HG03095 (cell line): ENCODE measurements around the gene MX2.

Experiments used
- ATAC-seq: cut with Tn5 transposase; IDR thresholded peaks from one replicate; pipeline ENCODE4 v1.9.1; 2021; ENCODE audit warnings: moderate library complexity; ENCODE audit not compliant: unreplicated experiment

The MX2 gene

DNA sequence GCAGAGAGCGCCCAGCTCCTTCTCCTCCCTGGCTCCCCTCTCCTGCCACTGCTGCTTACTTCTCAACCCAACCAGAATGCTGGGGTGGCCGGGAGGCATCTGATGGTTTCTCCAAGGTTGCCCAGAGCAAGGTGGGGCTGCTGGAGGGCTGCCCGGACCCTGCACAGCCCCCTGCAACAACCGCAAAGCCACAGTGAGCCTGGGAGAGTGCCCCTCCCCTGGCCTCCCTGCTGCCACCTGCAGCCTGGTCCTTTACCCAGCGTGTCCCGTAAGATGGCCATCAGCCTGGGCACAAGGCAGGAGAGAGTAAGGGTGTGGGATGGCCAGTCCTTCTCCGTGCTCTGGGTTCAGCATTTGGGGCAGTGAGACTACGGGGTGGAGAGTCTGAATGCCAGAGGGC is 17.0 kb downstream of the MX2 start:
- ATAC-seq, result no peak

DNA sequence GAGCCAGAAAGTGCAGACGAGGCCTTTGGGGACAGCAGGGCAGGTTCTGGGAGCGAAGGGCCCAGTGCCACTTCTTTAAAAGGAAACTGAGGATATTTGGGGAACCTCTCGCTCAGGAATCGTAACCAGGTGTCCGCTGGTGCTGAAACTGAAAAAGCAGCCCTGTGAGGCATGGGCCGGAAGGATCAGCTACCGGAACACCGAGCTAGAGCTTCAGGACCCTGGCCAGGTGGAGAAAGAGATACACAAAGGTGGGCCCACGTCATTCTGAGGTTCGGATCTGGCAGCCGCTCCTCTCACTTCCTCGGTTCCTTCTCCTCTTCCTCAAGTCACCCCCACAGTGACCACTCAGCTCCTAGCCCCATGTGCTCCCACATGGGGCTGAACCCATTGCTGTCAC is 18.1 kb downstream of the MX2 start:
- ATAC-seq, result no peak

DNA sequence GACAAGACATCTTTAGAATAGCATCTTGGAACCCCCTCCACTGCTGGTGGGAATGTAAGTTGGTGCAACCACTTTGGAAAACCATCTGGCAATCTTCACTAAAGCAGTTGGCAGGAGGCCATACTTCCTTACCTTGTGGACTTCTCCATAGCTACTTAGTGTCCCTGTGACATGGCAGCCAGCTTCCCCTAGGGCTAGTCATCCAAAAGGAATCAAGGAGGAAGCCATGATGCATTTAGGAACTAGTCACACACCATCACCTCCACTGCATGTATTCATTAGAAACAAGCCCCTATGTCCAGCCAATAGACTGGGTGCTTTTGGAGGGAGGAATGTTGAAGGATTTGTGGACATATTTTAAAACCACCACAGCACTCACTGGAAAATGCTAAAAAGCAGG is 19.9 kb downstream of the MX2 start:
- ATAC-seq, result no peak

DNA sequence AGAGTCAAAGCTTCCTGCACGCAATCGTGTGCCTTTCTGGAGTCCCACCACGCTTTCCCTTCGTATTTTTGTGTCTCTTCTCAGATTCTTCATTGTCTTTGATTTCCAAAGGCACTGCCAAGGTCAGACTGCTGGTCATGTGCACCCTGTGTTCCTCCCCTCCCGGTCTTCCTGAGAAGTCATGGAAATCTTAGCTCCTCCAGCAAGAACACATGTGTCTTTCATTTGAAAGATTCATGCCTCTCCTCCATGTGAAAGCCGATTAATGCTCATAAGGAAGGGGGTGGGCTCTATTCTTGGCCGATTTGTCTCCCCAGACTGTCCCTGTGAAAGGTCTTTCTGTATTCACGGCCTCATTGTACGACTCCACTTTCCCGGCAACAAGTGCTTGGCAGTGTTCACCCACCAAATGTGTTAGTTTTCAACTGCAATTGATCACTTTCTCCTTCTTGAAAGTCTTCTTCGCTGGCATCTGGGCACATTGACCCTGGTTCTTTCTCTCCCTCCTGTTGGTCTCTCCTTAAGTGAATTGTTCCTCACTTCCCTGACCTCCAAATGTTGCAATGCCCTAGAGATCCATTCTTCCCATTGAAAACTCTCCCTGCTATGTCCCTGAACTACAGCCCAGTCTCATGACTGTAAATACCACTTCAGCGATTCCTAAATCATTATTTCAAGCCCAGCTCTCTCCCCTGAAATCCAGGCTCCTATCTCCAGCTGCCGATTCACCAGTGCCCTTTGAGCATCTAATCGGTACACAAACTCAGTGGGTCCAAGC is 25.4 kb downstream of the MX2 start:
- ATAC-seq, result no peak

DNA sequence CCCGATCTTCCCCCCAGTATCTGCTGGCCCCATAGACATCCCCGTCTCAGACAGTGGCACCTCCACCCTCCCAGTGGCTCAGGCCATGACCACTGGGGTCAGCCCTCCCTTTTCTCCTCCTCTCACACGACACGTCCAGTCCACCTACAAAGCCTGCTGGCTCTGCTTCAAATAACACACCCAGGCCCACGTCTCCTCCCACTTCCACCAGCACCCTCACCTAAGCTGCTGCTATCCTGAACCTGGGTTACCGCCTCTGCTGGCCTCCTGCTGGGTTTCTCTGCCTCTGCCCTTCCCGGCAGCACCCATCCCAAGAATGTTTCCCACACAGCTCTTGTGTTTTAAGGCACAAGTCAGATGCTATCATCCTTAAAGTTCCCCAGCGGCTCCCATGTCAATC is 26.0 kb downstream of the MX2 start:
- no peak for ATAC-seq

DNA sequence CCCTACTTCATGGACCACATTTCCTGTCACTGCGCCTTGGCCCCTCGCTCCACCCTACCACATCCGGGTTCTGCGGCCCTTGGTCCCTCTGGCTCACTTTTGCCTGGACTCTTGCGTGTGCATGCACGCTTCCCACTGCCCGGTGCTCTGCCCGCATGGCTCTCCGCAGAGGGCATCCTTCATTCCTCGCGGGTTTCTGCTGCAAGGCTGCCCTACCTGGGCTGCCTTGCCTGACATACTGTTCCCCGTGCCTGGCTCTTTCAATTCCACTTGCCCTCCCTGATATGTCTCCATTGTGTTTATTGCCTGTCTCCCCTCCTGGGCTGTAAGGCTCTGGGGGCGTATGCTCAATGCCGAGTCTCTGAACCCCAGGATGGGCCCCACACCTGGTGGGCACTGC is 26.4 kb downstream of the MX2 start:
- ATAC-seq, result no peak

DNA sequence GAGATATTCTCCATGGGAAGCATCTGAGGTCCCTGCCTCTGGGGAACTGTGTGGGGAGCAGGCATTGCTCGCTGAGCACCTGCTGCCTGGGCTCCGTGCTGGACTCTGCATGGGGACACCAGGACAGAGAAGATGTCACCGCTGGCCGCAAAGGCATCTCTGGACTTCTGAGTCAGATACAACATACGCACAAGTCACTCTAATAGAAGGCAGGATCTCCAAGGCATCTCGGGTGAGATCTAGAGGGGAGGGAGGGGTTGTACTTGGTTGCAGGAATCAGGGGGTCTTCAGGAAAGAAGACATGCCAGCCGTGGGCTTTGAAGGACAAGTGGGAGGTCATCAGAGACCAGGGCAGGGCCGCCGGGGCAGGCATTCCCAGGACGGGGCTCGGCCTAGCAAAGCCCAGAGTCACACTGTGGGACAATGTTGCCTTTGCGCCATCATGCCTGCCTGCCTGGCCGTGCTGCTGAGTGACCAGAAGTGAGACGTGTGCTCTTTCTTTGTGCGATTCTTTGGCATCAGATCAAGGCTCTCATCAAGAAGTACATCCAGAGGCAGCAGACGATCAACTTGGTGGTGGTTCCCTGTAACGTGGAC is 28.3 kb downstream of the MX2 start:
- no peak for ATAC-seq

DNA sequence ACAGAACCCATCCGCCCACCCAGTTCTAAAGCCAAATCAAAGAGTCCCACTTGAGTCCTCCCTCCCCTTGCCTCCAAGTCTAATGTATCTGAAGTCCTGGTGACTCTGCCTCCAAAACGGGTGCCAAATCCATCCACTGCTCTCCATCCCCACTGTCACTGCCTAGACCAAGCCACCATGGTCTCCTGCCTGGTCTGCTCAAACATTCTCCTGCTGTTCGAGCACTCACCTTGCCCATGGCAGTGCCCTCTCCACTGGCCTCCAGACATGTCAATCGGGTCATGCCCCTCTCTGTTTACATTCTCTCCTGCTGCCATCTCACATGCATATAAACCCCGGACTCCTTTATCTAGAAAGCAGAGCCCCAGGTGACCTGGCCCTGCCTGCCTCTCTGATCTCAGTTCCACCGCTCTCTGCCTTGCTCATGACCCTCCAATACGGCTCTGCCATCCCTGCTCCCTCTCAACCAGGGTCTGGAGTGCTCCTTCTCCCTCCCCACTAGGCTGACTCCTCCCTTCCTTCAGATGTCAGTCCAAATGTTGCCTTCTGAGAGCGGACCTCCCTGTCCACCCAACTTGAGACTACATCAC is 32.1 kb downstream of the MX2 start:
- no peak for ATAC-seq

DNA sequence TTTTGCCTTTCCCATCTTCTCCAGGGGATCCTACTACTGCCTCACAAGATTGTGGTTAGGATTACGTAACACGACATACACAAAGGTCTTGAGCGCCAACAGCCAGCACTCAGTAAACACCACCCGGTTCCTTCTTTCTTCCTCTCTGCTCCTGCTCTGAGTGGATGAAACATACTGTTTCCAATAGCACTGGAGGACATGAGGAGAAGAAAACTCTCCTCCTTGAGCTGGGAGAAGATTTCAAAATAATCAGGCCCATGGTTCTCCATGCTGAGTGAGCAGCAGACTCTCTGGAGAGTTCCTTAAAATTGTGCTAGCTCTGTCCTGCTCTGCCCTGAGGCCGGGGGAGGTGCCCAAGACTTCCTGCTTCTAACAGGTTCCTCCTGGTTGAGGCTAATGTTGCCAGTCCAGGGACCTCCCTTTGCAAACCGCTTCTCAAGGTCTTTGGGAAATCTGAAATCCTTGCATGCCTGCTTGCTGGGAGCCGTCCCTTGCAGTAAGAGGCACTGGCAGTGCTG is 34.8 kb downstream of the MX2 start:
- no peak for ATAC-seq

DNA sequence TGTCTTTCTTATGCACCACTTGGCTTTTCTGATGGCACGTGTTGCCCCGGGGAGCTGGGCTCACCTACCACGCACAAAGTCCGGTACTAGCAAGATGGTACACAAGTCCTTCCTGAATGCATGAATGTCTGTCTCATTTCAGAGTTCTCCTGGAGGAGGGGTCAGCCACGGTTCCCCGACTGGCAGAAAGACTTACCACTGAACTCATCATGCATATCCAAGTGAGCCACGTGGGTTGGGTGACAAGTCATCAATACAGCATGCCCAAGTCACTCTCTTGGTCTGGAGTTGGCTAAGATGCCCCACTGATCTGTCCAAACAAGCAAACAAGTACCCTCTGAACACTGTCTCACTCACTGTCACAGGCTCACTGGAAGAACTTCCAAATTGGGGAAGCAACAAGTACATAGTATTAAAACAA is 35.7 kb downstream of the MX2 start:
- ATAC-seq, result no peak

DNA sequence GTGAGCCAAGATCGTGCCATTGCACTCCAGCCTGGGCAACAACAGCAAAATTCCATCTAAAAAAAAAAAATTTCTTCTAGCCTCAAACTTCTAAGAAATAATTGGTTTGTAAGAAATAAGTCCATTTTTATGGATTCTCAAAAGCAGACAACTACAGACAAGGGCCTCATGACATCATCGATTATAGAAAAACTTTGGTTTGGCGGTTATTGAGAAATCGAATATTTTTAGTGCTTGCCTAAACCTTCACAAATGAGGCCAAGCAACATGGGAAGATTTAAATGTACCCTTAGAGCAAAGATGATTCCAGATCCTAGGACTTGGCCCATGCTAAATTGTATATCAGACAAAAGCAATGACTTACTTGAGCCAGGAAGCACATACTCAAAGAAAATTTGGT is 36.4 kb downstream of the MX2 start:
- ATAC-seq, result no peak

DNA sequence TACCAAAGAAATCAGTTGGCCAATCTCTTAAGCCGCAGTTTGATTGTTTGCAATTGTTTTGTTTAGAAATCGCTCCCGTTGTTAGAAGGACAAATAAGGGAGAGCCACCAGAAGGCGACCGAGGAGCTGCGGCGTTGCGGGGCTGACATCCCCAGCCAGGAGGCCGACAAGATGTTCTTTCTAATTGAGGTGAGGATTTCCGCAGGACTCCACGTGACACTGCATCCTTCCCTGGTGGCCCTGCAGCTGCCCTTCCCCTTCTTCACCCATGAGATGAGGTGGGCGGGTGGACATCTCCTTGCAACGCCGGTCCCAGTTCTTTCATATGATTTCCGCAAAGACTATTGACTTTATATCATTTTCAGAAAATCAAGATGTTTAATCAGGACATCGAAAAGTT is 37.0 kb downstream of the MX2 start:
- no peak for ATAC-seq

DNA sequence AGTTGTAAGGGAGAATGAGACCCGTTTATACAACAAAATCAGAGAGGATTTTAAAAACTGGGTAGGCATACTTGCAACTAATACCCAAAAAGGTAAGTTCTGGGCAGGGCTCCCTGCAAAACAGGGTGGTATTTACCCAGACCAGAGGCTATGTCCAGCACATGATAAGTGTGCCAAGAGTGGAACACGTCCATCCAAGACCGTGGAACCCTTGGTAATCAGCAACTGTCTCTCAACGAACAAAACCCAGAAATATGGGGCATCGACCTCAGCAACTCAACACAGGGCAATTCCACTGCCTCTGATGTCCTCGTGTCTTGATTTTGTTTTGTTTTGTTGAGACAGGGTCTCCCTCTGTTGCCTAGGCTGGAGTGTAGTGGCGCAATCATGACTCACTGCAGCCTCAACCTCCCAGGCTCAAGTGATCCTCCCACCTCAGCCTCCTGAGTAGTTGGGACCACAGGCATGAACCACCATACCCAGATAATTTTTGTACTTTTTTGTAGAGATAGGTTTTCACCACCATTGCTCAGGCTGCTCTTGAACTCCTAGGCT is 37.5 kb downstream of the MX2 start:
- ATAC-seq, result no peak

DNA sequence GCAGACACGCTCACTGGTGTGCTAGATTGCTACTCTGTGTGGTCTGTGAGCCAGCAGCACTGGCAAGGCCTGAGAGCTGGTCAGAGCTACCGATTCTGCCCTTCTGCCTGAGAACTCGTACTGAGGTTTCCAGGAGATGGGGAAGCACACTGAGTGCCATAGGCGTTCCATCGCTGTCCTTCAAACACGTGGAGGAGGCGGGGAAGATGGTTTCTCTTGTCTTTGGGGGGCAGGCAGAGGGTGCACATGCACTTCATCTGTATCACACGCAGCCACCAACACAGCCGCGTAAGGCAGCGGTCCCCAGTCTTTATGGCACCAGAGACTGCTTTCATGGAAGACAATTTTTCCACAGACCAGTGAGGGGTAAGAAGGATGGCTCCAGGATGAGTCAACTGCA is 40.4 kb downstream of the MX2 start:
- ATAC-seq, result no peak

DNA sequence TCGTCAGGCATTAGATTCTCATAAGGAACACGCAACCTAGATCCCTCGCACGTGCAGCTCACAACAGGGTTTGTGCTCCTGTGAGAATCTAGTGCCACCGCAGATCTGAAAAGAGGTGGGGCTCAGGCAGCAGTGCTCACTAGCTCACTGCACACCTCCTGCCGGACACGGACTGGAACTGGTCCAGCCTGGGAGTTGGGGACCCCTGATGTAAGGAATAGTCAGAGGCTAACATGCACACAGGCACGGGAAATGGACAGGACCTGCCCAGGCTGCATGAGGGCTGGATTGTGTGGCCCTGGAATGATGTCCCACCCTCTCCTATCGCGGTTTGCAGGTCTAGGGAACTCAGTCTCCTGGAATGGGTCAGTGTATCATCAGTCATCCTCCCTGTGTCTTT is 41.0 kb downstream of the MX2 start:
- ATAC-seq, result no peak

DNA sequence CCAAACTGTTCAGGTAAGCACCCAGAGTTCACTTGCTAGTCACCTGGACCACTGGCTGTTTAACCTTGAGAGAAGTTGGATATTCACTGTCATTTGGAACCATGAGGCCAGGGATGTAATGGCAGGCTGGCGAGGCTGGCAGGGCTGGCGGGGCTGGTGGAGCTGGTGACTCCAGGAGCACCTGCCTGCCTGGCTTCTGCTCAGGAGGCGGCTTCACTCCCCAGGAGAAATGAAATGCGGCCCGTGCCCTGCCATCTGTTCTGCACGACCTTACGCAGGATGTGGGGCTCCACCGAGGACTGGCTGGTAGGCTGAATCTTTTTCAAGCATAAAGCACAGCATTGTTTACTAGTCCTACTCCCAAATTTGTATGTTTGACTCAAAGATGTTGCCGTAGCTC is 41.5 kb downstream of the MX2 start:
- no peak for ATAC-seq

DNA sequence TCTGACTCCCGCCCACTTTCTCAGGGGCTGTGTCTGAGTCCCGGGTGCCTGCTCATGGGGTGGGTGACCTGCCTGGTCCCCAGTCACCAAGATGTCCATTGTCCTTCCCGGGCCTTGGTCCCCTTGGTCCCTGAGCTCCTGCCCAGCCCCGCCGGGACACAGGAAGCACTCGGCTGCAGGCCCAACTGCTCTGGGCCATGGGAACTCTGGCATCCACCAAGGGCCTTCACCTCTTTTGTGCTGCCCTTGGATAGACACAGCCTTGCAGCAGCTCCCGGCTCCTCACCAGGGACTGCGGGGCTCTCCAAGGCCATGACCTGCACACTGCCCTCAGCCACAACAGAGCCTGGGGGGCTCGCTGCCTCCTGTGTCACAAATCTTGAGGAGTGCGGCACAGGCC is 42.1 kb downstream of the MX2 start:
- no peak for ATAC-seq

DNA sequence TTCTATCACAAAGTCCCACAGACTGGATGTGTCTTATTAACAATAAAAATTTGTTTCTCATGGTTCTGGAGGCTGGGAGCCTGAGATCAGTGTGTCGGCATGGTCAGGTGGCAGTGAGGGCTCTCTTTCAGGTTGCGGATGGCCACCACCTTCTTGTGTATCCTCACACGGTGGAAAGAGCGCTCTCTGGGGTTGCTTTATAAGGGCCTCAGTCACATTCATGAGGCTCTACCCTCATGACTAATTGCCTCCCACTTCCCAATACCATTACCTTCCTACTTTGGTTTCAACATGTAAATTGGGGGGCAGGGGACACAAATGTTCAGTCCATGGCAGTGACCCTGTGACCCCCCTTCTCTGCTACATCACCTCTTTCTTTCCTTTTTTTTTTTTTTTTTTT is 43.5 kb downstream of the MX2 start:
- no peak for ATAC-seq

DNA sequence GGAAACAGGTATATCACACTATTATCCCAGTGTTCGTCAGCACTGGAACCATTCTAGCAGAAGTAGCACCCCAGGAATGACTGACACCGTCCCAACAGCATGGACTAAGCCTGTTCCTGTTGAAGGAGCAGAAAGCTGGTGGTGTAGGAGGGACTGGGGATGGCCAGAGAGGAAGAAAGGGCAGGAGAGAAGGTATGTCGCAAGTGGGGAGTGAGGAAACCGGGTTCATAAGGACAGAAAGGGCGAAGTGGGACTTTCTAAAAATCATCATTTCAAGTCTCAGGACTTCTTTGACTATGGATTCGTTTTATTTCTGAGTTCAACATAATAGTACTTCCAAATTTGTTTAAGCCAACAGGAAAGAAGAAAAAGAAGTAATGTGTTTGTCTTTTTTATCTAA is 44.5 kb downstream of the MX2 start:
- ATAC-seq, result no peak

DNA sequence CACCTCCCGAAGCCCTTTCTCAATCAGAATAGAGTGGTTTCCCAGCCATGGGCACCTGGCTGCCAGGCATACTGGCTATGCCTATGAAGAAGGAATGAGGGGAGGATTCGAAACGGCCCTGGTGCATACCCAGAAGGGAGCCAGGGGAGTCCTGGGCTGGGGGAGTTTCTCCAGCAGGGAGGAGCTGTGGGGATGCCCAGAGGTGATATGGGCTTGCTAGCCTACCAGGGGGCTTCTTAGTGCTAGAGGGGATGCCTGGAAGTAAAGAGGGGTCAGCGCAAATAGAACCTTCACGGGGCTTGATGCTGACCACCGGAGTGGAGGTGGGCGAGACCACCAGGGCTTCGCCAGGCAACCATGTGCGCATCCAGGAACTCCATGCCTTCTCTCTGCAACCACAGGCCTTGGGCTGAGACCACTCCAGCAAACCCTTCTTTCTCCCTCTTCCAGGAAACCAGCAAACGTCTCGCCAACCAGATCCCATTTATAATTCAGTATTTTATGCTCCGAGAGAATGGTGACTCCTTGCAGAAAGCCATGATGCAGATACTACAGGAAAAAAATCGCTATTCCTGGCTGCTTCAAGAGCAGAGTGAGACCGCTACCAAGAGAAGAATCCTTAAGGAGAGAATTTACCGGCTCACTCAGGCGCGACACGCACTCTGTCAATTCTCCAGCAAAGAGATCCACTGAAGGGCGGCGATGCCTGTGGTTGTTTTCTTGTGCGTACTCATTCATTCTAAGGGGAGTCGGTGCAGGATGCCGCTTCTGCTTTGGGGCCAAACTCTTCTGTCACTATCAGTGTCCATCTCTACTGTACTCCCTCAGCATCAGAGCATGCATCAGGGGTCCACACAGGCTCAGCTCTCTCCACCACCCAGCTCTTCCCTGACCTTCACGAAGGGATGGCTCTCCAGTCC is 46.0 kb downstream of the MX2 start:
- ATAC-seq, result no peak

DNA sequence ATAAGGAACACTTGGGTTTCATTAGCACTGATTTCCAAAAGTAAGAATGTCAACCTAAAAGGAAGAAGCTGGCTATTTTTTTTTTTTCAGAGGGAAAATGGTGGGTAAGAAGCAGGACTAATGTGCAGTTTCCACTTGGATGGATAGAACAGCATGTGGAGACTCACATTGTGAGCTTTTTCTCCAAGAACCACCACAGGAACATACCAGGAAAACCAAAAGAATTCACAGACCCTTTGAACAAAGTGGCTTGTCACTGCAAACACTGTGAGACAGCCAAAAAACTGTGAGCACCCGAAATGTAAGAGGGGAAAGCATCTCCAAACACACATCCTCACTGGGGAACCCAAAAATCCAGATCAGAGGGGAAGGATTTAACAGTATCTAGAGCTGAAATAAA is 48.5 kb downstream of the MX2 start:
- ATAC-seq, result no peak
